Astrocyte of the spinal cord (primary cell): ENCODE measurements around the gene DNM3.

ENCODE experiments used
- DNase-seq: peaks from one replicate; pipeline ENCODE4 v3.0.0; 2011; ENCODE audit warnings: low read depth, low spot score
- H3K4me3 ChIP-seq: 2 replicates; pipeline ENCODE4 v1.5.1; 2011; ENCODE audit warnings: low read depth, mild to moderate bottlenecking, low read length, moderate library complexity
- in situ Hi-C: cut with HindIII; loops from 2 replicates; pipeline ENCODE4 v1.10.0; 2017; ENCODE audit warnings: low sequenced_read_pairs
- TF ChIP-seq, protein P1 (sequence below): IDR thresholded peaks from 2 replicates; pipeline ENCODE4 v1.5.1; 2012; ENCODE audit warnings: low read depth, mild to moderate bottlenecking, low read length, inconsistent platforms

Gene DNM3

DNA sequence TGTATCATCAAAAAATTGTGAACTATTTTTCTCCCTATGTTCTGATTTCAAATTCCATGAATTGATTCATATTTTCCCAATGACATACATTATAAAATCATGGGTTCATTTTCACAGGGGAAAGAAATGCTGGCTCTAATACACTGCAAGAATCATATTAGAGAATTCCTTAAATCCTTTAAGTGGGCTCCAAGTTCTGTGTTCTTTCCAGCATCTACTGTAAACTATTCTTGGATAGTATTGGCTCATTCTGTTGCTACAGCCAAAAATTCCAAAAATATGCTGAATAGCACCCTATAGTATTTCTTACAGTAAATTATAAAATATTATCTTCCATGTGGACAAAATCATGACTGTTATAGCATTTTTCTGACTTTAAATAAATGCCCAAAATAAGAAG lies 560.2 kb downstream of the DNM3 start:
- H3K4me3 ChIP-seq: no peak overlapping the region
- in situ Hi-C loops: no loop called here
- TF ChIP-seq, protein P1, sequence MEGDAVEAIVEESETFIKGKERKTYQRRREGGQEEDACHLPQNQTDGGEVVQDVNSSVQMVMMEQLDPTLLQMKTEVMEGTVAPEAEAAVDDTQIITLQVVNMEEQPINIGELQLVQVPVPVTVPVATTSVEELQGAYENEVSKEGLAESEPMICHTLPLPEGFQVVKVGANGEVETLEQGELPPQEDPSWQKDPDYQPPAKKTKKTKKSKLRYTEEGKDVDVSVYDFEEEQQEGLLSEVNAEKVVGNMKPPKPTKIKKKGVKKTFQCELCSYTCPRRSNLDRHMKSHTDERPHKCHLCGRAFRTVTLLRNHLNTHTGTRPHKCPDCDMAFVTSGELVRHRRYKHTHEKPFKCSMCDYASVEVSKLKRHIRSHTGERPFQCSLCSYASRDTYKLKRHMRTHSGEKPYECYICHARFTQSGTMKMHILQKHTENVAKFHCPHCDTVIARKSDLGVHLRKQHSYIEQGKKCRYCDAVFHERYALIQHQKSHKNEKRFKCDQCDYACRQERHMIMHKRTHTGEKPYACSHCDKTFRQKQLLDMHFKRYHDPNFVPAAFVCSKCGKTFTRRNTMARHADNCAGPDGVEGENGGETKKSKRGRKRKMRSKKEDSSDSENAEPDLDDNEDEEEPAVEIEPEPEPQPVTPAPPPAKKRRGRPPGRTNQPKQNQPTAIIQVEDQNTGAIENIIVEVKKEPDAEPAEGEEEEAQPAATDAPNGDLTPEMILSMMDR: no peak
- no peak for DNase-seq

DNA sequence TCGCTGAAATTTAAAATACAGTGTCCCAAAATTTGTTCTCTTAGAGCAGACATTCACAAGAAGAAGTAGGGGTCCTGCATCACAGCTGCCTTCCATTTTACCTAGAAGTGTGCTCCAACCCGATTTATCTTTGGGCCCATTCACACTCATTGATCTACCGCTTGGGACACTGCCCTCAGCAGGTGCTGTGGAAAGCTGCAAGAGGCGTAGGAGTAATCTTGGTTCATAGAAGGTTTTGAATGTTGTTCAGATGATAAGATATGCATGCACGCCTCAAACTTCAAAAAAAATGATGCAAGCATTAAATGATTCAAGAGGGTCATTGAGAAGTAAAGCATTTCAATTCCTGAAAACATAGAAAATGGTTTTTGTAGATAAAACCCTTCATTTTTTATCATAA lies 560.6 kb downstream of the DNM3 start:
- TF ChIP-seq, protein P1: peak; percentile 22
- H3K4me3 ChIP-seq: no peak overlapping the region
- DNase-seq: no peak
- in situ Hi-C loops: no loop called here

DNA sequence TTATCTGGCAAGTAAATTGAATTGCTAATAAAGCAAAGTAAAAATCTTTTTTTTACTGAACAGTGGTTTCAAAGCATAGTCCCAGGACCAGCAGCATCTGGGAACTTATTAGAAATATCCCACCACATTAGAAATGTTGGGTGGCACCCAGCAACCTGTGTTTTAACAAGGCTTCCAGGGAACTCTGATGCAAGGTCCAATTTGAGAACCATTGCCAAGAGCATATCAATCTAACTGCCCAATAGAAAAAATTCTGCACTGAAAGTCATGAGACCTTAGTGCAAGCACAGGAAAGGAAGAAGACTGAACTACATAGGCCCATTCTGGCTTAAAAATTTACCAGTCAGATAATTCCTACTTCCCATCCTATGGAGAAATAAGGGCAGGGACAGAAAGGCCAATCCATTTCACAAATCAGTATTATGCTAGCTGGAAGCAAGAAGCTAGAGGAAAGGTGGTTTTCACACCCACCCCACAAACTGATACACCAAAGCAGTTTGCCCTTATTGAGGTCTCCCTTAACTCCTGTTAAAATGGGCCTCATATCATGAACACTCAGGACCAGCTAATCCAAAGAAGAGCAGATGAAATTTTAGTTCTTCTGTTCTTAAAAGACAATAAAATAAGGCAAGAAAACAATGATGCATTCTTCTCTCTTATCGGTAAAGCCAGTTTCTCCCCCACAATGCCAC lies 561.7 kb downstream of the DNM3 start:
- no peak overlapping the region for H3K4me3 ChIP-seq
- no peak for DNase-seq
- TF ChIP-seq, protein P1: no peak
- in situ Hi-C loops: no loop called here

DNA sequence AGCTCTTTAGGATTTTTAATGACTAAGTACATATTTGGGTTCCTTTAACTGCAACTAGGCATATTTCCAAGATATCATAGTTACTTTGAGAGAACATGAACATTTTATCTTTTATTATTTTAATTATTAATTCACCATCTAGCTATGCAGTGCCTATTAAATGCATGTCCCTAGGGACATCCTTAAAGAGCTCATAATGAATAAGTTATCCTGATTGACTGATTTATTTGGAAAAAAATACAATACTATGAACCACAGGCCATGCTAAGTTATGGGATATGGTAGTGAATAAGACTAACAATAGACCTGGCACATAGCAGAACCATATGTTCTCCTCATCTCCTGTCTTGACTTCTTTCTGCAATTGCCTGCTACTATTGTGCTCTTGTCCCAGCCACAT lies 562.8 kb downstream of the DNM3 start:
- no peak for DNase-seq
- no peak overlapping the region for H3K4me3 ChIP-seq
- TF ChIP-seq, protein P1: no peak
- in situ Hi-C loops: no loop called here

DNA sequence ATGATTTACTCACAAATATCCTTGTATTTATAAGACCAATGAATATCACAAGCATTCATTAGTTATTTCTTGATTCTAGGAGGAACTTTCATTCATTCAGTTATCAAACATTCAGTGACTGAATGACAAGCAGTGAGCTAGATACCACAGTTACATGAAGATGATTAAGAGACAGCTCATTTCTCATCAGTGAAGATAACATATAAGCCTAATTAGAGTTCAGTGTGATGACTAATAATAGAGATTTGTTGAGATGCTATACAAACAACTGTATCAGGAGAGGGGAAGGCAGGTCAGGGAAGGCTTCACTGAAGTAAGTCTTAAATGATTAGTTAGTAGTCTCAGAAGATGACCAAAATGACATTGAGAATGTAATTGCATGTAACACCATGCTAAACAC lies 564.6 kb downstream of the DNM3 start:
- no peak overlapping the region for H3K4me3 ChIP-seq
- no peak for DNase-seq
- in situ Hi-C loops: no loop called here
- TF ChIP-seq, protein P1: no peak

DNA sequence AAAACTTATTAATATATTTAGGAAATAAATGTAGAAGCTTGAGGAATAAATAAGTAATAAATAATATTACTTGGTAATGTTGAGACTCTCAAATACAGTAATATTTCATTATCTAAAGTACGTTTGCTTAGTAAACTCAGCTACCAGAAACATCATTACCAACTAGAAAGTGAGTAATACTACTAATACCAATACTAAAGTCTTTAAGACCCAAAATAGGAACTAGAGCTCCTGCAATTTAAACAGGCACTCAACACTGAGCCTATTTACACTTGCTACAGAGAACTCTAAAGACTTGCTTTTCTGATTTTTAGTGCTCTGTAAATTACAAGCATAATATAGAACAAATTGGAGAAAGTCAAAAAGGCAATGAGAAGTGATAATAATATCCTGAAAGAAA lies 565.7 kb downstream of the DNM3 start:
- TF ChIP-seq, protein P1: no peak
- no peak overlapping the region for H3K4me3 ChIP-seq
- DNase-seq: no peak
- in situ Hi-C loops: no loop called here
